Breast epithelium (tissue), 4 donors: ENCODE results near the gene RNLS. TPM values are rescaled to one million over a fixed set of nuclear protein-coding genes. Genes with fewer than 3 reads are reported as not detected.

Experiments
- DNase-seq, 2 donors: peaks; one replicate each; pipeline ENCODE4 v3.0.0-alpha.2; 2019; ENCODE audit warnings: low spot score in 2 of 2
- H3K27ac ChIP-seq, 2 donors: fragments of 200-600 bp; sonication (generic) in 1 of 2; one replicate each; pipeline ENCODE4 v1.5.1; 2016 to 2019; ENCODE audit warnings: mild to moderate bottlenecking in 1 of 2
- H3K27me3 ChIP-seq, 2 donors: fragments of 200-600 bp; sonication (generic) in 1 of 2; one replicate each; pipeline versions ENCODE4 v1.5.1 to v1.6.0; 2017 to 2019; ENCODE audit warnings: control low read depth in 1 of 2, mild to moderate bottlenecking in 1 of 2
- H3K36me3 ChIP-seq: fragments of 200-600 bp; one replicate; pipeline ENCODE4 v1.5.1; 2019
- H3K4me1 ChIP-seq, 2 donors: fragments of 200-600 bp; sonication (generic); one replicate each; pipeline ENCODE4 v1.5.1; 2016 to 2019; ENCODE audit warnings: control low read depth in 1 of 2
- H3K4me3 ChIP-seq, 3 donors: fragments of 200-600 bp; sonication (generic); 1 replicate in 2 of 3; 2 replicates in 1 of 3; pipeline ENCODE4 v1.5.1; 2016 to 2019; ENCODE audit warnings: mild to moderate bottlenecking in 3 of 3, moderate library complexity in 2 of 3
- H3K9me3 ChIP-seq, 2 donors: fragments of 200-600 bp; sonication (generic) in 1 of 2; one replicate each; pipeline ENCODE4 v1.5.1; 2016 to 2019; ENCODE audit warnings: control low read depth in 1 of 2
- POLR2A ChIP-seq: fragments of 450-650 bp; IDR thresholded peaks from one replicate; pipeline ENCODE4 v1.6.1; 2016; ENCODE audit warnings: antibody characterized with exemption, mild to moderate bottlenecking, moderate library complexity
- POLR2AphosphoS5 ChIP-seq, 3 donors: sonication (generic); formaldehyde crosslinking; IDR thresholded peaks; one replicate each; pipeline ENCODE4 v1.6.1; 2017; ENCODE audit warnings: antibody characterized with exemption in 3 of 3
- intact Hi-C: fragments of 100-400 bp; cut with DNase I; formaldehyde crosslinking; loops from one replicate; pipeline ENCODE4 v1.15.1; 2023; ENCODE audit warnings: low total_unique reads
- total RNA-seq, 3 donors: library from RNA; depleted of rRNA; stranded (reverse); fragments of >200 nt; gene quantifications; one replicate each; pipeline ENCODE4 v1.1.0, GENCODE V29; 2016
- TF ChIP-seq, protein P1 (sequence below), 3 donors: fragments of 450-650 bp; IDR thresholded peaks; one replicate each; pipeline ENCODE4 v1.5.1; 2016 to 2017; ENCODE audit warnings: antibody characterized with exemption in 3 of 3, mild to moderate bottlenecking in 3 of 3, moderate library complexity in 3 of 3

The RNLS gene
- total RNA-seq, 3 donors from 2014 or later, result 27.9 to 32.1 (median 29.1) TPM

- no peak overlapping the region for H3K4me3 ChIP-seq
- DNase-seq, result no peak
- intact Hi-C loops, result no loop called here
- no peaks in the 10 kb centered on the region for H3K4me1 ChIP-seq
- H3K9me3 ChIP-seq, result peaks cover 7 to 28% of the 10 kb centered on the region in 2 donors
- H3K27ac ChIP-seq, result no peak overlapping the region
- H3K36me3 ChIP-seq, result no peaks in the 10 kb centered on the region
- TF ChIP-seq, protein P1, sequence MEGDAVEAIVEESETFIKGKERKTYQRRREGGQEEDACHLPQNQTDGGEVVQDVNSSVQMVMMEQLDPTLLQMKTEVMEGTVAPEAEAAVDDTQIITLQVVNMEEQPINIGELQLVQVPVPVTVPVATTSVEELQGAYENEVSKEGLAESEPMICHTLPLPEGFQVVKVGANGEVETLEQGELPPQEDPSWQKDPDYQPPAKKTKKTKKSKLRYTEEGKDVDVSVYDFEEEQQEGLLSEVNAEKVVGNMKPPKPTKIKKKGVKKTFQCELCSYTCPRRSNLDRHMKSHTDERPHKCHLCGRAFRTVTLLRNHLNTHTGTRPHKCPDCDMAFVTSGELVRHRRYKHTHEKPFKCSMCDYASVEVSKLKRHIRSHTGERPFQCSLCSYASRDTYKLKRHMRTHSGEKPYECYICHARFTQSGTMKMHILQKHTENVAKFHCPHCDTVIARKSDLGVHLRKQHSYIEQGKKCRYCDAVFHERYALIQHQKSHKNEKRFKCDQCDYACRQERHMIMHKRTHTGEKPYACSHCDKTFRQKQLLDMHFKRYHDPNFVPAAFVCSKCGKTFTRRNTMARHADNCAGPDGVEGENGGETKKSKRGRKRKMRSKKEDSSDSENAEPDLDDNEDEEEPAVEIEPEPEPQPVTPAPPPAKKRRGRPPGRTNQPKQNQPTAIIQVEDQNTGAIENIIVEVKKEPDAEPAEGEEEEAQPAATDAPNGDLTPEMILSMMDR (IDR thresholded peaks at IDR 0.05), result no peak
- TF ChIP-seq POLR2A, result no peak
- TF ChIP-seq POLR2AphosphoS5 (IDR thresholded peaks at IDR 0.05), result no peak
- no peaks in the 10 kb centered on the region for H3K27me3 ChIP-seq
Measured at GRCh38 chr10:88395677-88396076, 187.4 kb downstream of the RNLS start.

- Histone ChIP-seq H3K9me3 (peaks cover 0 to 19% of the 10 kb centered on the region in 2 donors), H3K27ac (peak overlapping the region in 1 of 2 donors; percentile 48), H3K4me3 (no peak overlapping the region), H3K36me3 (no peaks in the 10 kb centered on the region), H3K27me3 (no peaks in the 10 kb centered on the region), H3K4me1 (no peaks in the 10 kb centered on the region)
- intact Hi-C loops, result no loop called here
- DNase-seq, result no peak
- TF ChIP-seq, protein P1 (IDR thresholded peaks at IDR 0.05), result no peak
- no peak for TF ChIP-seq POLR2AphosphoS5 (IDR thresholded peaks at IDR 0.05)
- TF ChIP-seq POLR2A, result no peak
Measured at GRCh38 chr10:88392222-88392621, 190.9 kb downstream of the RNLS start.

GRCh38 chr10:88390041-88390440 lies 193.1 kb downstream of the RNLS start:
- TF ChIP-seq POLR2AphosphoS5 (IDR thresholded peaks at IDR 0.05), result no peak
- Histone ChIP-seq H3K4me1 (peaks cover 7 to 20% of the 10 kb centered on the region in 2 donors), H3K27me3 (no peaks in the 10 kb centered on the region), H3K9me3 (no peaks in the 10 kb centered on the region), H3K4me3 (no peak overlapping the region), H3K36me3 (no peaks in the 10 kb centered on the region), H3K27ac (no peak overlapping the region)
- no peak for DNase-seq
- intact Hi-C loops, result no loop called here

- H3K4me3 ChIP-seq, result no peak overlapping the region
- H3K4me1 ChIP-seq, result peaks cover 7 to 21% of the 10 kb centered on the region in 2 donors
- intact Hi-C loops, result no loop called here
Measured at GRCh38 chr10:88389456-88389855, 193.7 kb downstream of the RNLS start.

DNA sequence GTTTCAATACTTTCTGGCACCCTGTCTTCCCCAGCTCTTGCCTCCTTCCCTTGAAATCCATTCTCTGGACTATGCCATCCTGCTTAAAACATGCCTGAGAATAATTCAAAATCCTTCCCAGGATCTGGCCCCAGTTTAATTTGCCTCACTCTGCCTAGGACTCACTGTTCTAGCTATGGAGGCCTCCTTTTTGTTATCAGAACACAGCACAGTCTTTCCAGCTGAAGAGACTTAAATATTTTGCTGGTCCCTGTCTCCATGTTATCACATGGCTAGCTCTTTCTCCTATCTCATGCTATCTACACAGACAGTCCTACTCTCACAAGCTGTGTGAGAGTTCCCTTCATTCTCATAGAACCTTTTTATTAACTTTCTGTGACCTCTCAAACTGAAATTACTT lies 194.8 kb downstream of the RNLS start:
- intact Hi-C loops, result no loop called here
- H3K36me3 ChIP-seq, result no peaks in the 10 kb centered on the region
- TF ChIP-seq, protein P1 (IDR thresholded peaks at IDR 0.05), result no peak
- no peak for TF ChIP-seq POLR2A
- TF ChIP-seq POLR2AphosphoS5 (IDR thresholded peaks at IDR 0.05), result no peak
- no peak overlapping the region for H3K4me3 ChIP-seq
- no peaks in the 10 kb centered on the region for H3K27me3 ChIP-seq
- peak overlapping the region in 1 of 2 donors; percentile 0 for H3K27ac ChIP-seq
- DNase-seq, result no peak
- H3K4me1 ChIP-seq, result peaks cover 7 to 21% of the 10 kb centered on the region in 2 donors
- H3K9me3 ChIP-seq, result no peaks in the 10 kb centered on the region

More at GRCh38 chr10:88389456-88389855, 193.7 kb downstream of the RNLS start:
- TF ChIP-seq, protein P1 (IDR thresholded peaks at IDR 0.05), result peak; percentile 37 to 48 (median 47)
- TF ChIP-seq POLR2AphosphoS5 (IDR thresholded peaks at IDR 0.05), result no peak
- DNase-seq, result no peak
- Histone ChIP-seq H3K9me3 (no peaks in the 10 kb centered on the region), H3K27me3 (no peaks in the 10 kb centered on the region), H3K27ac (no peak overlapping the region), H3K36me3 (no peaks in the 10 kb centered on the region)
